Stimulated activated CD4-positive, alpha-beta T cell treated with anti-CD3 and anti-CD28 coated beads, Interleukin-2, amount 100 ng/mL, for 4 hours (primary cell): ENCODE data around the gene FAM111A.
A peak's percentile ranks its signal among the peaks of the same experiment; 100 is the strongest.
"Not testable (repeated sequence)": the region's sequence is repeated elsewhere in the genome, so short reads cannot be mapped to it uniquely, and the experiment has no call there.

ENCODE experiments used
- DNase-seq: peaks from one replicate; pipeline ENCODE4 v3.0.0-alpha.2; 2020; ENCODE audit warnings: low read depth

Gene FAM111A

GRCh38 chr11:59142530-59143507, at the start of gene FAM111A:
FAM111A (plus strand) TSS chr11:59142856; CDS start chr11:59148873, 6,017 bp downstream.
- DNase-seq = peak; percentile 69

GRCh38 chr11:59093576-59093975, 49.1 kb upstream of the FAM111A start:
- DNase-seq = not testable (repeated sequence)

GRCh38 chr11:59095225-59095624, 47.4 kb upstream of the FAM111A start:
- DNase-seq = not testable (repeated sequence)

GRCh38 chr11:59095972-59096575, 46.6 kb upstream of the FAM111A start:
- not testable (repeated sequence) for DNase-seq

GRCh38 chr11:59097113-59097708, 45.4 kb upstream of the FAM111A start:
- peak; percentile 38 for DNase-seq

- DNase-seq = not testable (repeated sequence)
These were observed 44.7 kb upstream of the FAM111A start for GRCh38 chr11:59097938-59098337.

GRCh38 chr11:59102259-59102765, 40.3 kb upstream of the FAM111A start:
- DNase-seq = no peak

GRCh38 chr11:59106363-59107336, 36.0 kb upstream of the FAM111A start, which contains the start of gene FAM111B:
FAM111B (plus strand) TSS chr11:59107237; CDS start chr11:59109626, 2,389 bp downstream.
- DNase-seq = no peak

GRCh38 chr11:59107721-59108120, 34.9 kb upstream of the FAM111A start:
- DNase-seq = not testable (repeated sequence)

GRCh38 chr11:59112494-59112893, 30.2 kb upstream of the FAM111A start:
- DNase-seq = no peak

GRCh38 chr11:59114344-59114743, 28.3 kb upstream of the FAM111A start:
- no peak for DNase-seq

GRCh38 chr11:59115553-59115952, 27.1 kb upstream of the FAM111A start:
- DNase-seq = no peak

GRCh38 chr11:59117774-59118173, 24.9 kb upstream of the FAM111A start:
- no peak for DNase-seq

- DNase-seq = no peak
These were observed 22.8 kb upstream of the FAM111A start for GRCh38 chr11:59119826-59120225.

- peak; percentile 76 for DNase-seq
These were observed 6.8 kb upstream of the FAM111A start for GRCh38 chr11:59135648-59136461.

- not testable (repeated sequence) for DNase-seq
These were observed 6.1 kb upstream of the FAM111A start for GRCh38 chr11:59136551-59136950.

- no peak for DNase-seq
These were observed 5.5 kb upstream of the FAM111A start for GRCh38 chr11:59137190-59137589.

- no peak for DNase-seq
These were observed 4.0 kb upstream of the FAM111A start for GRCh38 chr11:59138643-59139042.

GRCh38 chr11:59141191-59141590, 1.5 kb upstream of the FAM111A start:
- DNase-seq = no peak
